T47D (cell line): Measurements from ENCODE around the gene AK2.

Experiments used
- DNase-seq, 2 experiments: peaks; one replicate each; pipeline versions ENCODE4 v3.0.0 to v3.0.0-alpha.2; 2011 to 2012; ENCODE audit warnings: low read depth in 1 of 2, low spot score in 1 of 2
- JUND ChIP-seq: IDR thresholded peaks from 2 replicates; pipeline ENCODE4 v1.6.1; 2012; ENCODE audit warnings: low read depth
- in situ Hi-C: cut with HindIII; loops from 2 replicates; pipeline ENCODE4 v1.10.0; 2016; ENCODE audit warnings: low sequenced_read_pairs, low pct_unique_long_range_greater_than_20kb

The AK2 gene

DNA sequence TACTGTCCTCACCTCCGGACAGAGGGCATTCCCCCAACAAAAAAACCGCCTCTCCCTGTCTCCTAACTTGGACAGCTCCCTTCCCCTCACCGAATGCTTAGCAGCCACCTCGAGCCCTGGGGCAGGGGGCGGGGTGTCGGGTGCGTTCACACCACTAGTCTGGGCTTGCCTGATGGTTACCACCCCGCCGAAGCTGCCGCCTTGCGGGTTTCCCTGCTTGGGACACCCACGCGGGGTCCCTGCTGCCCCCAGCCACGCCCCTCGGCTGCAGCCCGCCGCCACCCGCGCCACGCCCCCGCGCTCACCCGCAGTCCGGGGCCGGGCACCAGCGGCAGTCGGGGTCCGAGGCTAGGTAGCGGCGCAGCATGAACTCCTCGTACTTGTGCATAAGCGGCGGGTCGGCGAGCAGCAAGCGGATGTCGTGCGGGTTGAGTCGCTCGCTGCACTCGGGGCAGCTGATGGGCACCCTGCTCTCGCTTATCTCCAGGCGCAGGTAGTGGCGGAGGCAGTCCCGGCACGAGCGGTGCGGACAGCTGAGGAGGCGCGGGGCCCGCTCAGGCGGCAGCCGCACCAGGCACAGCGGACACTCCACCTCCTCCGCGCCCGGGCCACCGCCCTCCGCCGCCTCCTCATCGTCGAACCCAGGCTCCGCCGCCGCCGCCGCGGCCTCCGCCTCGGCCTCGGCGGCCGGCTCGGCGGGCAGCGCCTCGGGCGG is 72.8 kb downstream of the AK2 start:
- DNase-seq = peak; percentile 74 to 79
- in situ Hi-C loops = no loop called here
- no peak for TF ChIP-seq JUND

DNA sequence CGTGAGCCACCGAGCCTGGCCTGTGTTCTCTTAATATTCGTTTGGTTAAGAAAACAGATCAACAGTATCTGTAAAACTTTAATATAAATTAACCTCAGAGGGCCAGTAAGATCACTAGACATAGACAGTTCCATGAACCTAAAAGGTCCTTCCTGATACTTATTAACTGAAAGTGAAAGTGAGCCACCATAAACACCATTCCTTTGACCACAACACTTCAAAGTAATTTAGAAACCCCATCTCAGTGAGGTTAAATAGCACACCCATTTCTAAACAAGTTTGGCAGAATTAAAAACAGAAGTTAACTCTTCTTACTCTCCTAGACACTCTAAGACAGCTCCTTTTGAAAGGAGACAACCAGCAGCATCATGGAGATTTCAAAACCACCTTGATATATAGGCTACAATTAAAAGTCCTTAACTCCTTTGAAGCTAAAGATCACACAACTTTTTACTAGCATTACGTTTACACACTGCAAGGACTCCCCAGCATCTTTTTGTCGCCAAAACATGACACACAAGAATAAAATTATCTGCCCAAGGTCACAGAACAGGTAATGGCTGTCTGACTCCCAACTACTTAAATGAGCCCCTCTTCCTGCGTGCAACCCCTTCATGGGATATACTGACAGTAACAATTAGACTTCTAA is 74.3 kb downstream of the AK2 start:
- TF ChIP-seq JUND = no peak
- in situ Hi-C loops = no loop called here
- no peak for DNase-seq

DNA sequence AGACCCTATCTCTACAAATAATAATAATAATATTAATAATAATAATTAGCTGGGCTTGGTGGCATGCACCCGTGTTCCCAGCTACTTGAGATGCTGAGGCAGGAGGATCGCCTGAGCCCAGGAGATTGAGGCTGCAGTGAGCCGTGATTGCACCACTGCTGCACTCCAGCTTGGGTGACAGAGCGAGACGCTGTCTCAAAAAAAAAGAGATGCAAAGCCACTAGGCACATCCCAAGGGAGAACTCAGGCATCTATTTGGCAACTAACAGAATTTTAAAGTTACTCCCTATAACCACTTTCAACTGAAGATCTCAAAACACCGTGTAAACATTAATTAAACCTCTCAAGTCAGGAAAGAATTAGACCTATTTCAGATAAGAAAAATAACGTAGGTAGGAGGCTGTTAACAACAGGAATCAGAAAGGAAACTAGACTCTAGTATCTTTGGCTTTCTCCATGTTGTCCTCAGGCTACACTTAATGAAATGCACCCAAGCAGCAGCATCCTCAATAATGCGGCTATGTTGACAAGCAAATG is 75.8 kb downstream of the AK2 start:
- no peak for TF ChIP-seq JUND
- no peak for DNase-seq
- in situ Hi-C loops = no loop called here

DNA sequence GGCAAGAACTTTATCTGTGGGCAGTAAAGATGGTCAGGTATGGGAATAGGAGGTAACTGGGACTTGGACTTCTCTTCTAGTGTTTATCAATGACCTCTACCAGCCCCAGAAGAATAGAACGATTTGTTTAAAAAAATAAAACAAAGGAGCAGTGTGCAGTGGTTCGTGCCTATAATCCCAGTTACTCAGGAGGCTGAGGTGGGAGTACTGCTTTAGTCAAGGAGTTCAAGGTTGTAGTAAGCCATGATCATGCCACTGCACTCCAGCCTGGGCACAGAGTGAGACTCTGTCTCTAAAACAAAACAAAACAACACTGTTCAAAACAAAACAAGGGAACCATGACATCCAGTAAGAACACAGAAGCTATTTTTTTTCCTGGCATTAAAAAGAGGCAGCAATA is 76.3 kb downstream of the AK2 start:
- in situ Hi-C loops = no loop called here
- TF ChIP-seq JUND = no peak
- DNase-seq = no peak

DNA sequence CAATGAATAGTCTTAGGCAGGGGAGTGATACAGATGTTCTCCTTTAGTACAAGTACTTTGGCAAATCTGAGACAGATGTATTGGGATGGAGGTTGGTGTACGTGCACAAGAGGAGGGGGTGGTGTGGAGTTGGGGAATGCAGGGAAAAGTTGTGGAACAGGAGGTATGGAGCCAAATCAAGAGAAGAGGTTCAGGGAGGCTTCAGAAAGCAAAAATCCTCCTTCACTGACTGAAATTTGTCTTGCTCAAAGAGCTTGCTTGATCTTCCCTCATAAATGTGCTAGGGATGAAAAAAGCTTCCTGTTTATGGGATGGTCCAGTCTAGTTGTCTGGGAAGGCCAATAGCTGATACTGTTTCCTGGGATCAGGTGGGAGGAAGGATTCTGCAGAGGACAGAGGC is 77.9 kb downstream of the AK2 start:
- no peak for TF ChIP-seq JUND
- in situ Hi-C loops = no loop called here
- DNase-seq = no peak
